ENCODE data around the gene WDR45. TPM values are rescaled to one million over a fixed set of nuclear protein-coding genes. Genes with fewer than 3 reads are reported as not detected.

Gene WDR45
- polyA plus RNA-seq, 1 donor from 2014 or later, result 26.5 TPM

DNA sequence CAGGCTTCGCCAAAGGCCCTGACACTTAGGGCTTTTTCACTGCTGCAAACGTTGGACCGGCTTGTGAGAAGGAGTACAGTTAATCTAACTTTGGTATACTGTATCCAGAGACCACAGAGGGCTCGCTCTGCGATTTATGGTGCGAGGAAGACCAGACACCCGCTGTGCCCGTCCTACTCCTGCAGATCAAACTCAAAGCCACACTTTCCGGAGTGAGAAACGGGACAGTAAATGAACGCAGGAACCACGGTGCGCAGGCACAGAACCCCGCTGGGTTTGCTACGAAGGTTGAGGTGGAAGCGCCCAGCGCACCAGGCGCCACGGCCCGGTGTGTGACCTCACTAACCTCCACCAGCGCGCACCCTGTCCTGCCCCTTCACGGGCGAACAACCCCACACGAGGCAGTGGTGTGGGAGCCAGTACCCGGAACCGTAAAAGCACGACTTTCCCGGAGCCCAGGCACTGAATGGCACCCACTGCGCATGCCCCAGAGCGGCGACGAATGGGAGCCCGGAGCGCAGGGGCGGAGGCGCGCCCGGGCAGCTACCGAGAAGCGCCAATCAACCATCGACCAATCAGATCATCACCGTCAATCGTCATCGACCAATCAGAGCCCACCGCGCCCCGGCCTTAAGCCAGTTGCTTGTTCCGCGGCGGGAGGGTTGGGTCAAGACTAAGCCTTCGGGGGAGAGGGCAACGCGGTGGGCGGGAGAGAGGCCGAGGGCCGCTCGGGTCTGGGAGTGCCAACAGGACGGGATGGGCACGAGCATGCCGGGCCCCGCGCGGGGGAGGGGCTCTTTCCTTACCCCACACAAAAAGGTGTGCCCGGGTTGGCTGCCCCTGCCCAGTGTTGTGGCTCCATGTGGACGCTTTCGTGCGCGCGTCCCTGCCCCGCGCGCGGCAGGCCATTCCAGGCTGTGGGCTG is 21.3 kb upstream of the WDR45 start:
- Histone ChIP-seq H2AFZ (ENCODE audit: low read depth, low read length) (no peak overlapping the region), H3K79me2 (replicated peaks; ENCODE audit: insufficient read depth, low read length) (no peaks in the 10 kb centered on the region), H3K36me3 (ENCODE audit: insufficient read depth, low read length) (no peaks in the 10 kb centered on the region), H3K27ac (ENCODE audit: low read length) (no peak overlapping the region), H3K9me2 (ENCODE audit: insufficient read depth, low read length) (no peaks in the 10 kb centered on the region), H3K27me3 (ENCODE audit: insufficient read depth, low read depth, low read length) (no peaks in the 10 kb centered on the region), H3F3A (ENCODE audit: insufficient read depth, low read length, poor library complexity, severe bottlenecking) (no peaks in the 10 kb centered on the region), H3K9me3 (ENCODE audit: low read length) (no peaks in the 10 kb centered on the region), H3K4me2 (ENCODE audit: low read length) (peak overlapping the region; percentile 68), H3K9ac (ENCODE audit: low read length) (peak overlapping the region; percentile 42), H3K4me3 (ENCODE audit: low read length) (peak overlapping the region; percentile 78), H4K20me1 (ENCODE audit: insufficient read depth) (no peaks in the 10 kb centered on the region)
- TF ChIP-seq RAD21 (conservative IDR thresholded peaks at IDR 0.05) (no peak), MXI1 (conservative IDR thresholded peaks at IDR 0.05; ENCODE audit: poor library complexity, severe bottlenecking) (peak; percentile 84), EP300 (conservative IDR thresholded peaks at IDR 0.05; ENCODE audit: poor library complexity, severe bottlenecking) (no peak)

DNA sequence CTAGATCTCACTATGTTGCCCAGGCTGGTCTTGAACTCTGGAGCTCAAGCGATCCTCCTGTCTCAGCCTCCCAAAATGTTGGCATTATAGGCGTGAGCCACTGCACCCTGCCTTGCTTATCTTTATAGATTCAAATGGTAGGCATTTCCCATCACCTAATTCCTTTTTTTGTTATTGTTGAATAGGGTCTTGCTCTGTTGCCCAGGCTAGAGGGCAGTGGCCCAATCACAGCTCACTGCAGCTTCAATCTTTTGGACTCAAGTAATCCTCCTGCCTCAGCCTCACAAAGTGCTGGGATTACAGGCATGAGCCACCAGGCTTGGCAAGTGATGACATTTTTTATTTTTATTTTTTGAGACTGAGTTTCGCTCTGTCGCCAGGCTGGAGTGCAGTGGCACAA is 16.7 kb upstream of the WDR45 start:
- H3K4me3 ChIP-seq (ENCODE audit: low read length), result no peak overlapping the region
- H3K9me2 ChIP-seq (ENCODE audit: insufficient read depth, low read length), result no peaks in the 10 kb centered on the region
- no peaks in the 10 kb centered on the region for H3F3A ChIP-seq (ENCODE audit: insufficient read depth, low read length, poor library complexity, severe bottlenecking)
- no peaks in the 10 kb centered on the region for H4K20me1 ChIP-seq (ENCODE audit: insufficient read depth)
- H3K36me3 ChIP-seq (ENCODE audit: insufficient read depth, low read length), result no peaks in the 10 kb centered on the region
- no peaks in the 10 kb centered on the region for H3K79me2 ChIP-seq (replicated peaks; ENCODE audit: insufficient read depth, low read length)
- H2AFZ ChIP-seq (ENCODE audit: low read depth, low read length), result no peak overlapping the region
- H3K27ac ChIP-seq (ENCODE audit: low read length), result no peak overlapping the region
- no peak overlapping the region for H3K9ac ChIP-seq (ENCODE audit: low read length)
- H3K9me3 ChIP-seq (ENCODE audit: low read length), result no peaks in the 10 kb centered on the region
- TF ChIP-seq EZH2 (IDR thresholded peaks at IDR 0.05; ENCODE audit: borderline replicate concordance, insufficient read depth, low read length, poor library complexity, severe bottlenecking) (no peak), SMC3 (conservative IDR thresholded peaks at IDR 0.05; ENCODE audit: poor library complexity) (no peak), TAF1 (IDR thresholded peaks at IDR 0.05; ENCODE audit: low read depth) (no peak)
- TF ChIP-seq, protein P1, sequence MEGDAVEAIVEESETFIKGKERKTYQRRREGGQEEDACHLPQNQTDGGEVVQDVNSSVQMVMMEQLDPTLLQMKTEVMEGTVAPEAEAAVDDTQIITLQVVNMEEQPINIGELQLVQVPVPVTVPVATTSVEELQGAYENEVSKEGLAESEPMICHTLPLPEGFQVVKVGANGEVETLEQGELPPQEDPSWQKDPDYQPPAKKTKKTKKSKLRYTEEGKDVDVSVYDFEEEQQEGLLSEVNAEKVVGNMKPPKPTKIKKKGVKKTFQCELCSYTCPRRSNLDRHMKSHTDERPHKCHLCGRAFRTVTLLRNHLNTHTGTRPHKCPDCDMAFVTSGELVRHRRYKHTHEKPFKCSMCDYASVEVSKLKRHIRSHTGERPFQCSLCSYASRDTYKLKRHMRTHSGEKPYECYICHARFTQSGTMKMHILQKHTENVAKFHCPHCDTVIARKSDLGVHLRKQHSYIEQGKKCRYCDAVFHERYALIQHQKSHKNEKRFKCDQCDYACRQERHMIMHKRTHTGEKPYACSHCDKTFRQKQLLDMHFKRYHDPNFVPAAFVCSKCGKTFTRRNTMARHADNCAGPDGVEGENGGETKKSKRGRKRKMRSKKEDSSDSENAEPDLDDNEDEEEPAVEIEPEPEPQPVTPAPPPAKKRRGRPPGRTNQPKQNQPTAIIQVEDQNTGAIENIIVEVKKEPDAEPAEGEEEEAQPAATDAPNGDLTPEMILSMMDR (IDR thresholded peaks at IDR 0.05; ENCODE audit: poor library complexity, severe bottlenecking), result no peak
- no peak overlapping the region for H3K4me2 ChIP-seq (ENCODE audit: low read length)
- H3K27me3 ChIP-seq (ENCODE audit: insufficient read depth, low read depth, low read length), result no peaks in the 10 kb centered on the region

DNA sequence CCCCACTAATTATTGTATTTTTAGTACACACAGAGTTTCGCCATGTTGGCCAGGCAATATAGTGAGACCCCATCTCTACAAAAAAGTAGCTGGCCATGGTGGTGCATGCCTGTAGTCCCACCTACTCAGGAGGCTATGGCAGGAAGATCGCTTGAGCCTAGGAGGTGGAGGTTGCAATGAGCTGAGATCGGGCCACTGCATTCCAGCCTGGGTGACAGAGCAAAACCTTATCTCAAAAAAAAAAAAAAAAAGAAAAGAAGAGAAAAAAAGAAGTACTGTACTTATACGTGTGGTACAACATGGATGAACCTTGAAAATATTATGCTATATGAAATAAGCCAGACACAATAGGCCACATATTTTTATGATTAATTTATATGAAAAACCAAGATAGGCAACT is 9.9 kb upstream of the WDR45 start:
- Histone ChIP-seq H3K9ac (ENCODE audit: low read length) (no peak overlapping the region), H3K4me2 (ENCODE audit: low read length) (no peak overlapping the region), H3K9me2 (ENCODE audit: insufficient read depth, low read length) (no peaks in the 10 kb centered on the region), H3K9me3 (ENCODE audit: low read length) (no peaks in the 10 kb centered on the region), H2AFZ (ENCODE audit: low read depth, low read length) (no peak overlapping the region), H3K79me2 (replicated peaks; ENCODE audit: insufficient read depth, low read length) (no peaks in the 10 kb centered on the region), H3K36me3 (ENCODE audit: insufficient read depth, low read length) (no peaks in the 10 kb centered on the region), H3K4me3 (ENCODE audit: low read length) (no peak overlapping the region), H4K20me1 (ENCODE audit: insufficient read depth) (no peaks in the 10 kb centered on the region), H3K27ac (ENCODE audit: low read length) (no peak overlapping the region), H3K27me3 (ENCODE audit: insufficient read depth, low read depth, low read length) (no peaks in the 10 kb centered on the region), H3F3A (ENCODE audit: insufficient read depth, low read length, poor library complexity, severe bottlenecking) (no peaks in the 10 kb centered on the region)
- TF ChIP-seq EP300 (conservative IDR thresholded peaks at IDR 0.05; ENCODE audit: poor library complexity, severe bottlenecking), result no peak
- TF ChIP-seq POLR2AphosphoS5 (IDR thresholded peaks at IDR 0.05), result no peak
- TF ChIP-seq, protein P2, sequence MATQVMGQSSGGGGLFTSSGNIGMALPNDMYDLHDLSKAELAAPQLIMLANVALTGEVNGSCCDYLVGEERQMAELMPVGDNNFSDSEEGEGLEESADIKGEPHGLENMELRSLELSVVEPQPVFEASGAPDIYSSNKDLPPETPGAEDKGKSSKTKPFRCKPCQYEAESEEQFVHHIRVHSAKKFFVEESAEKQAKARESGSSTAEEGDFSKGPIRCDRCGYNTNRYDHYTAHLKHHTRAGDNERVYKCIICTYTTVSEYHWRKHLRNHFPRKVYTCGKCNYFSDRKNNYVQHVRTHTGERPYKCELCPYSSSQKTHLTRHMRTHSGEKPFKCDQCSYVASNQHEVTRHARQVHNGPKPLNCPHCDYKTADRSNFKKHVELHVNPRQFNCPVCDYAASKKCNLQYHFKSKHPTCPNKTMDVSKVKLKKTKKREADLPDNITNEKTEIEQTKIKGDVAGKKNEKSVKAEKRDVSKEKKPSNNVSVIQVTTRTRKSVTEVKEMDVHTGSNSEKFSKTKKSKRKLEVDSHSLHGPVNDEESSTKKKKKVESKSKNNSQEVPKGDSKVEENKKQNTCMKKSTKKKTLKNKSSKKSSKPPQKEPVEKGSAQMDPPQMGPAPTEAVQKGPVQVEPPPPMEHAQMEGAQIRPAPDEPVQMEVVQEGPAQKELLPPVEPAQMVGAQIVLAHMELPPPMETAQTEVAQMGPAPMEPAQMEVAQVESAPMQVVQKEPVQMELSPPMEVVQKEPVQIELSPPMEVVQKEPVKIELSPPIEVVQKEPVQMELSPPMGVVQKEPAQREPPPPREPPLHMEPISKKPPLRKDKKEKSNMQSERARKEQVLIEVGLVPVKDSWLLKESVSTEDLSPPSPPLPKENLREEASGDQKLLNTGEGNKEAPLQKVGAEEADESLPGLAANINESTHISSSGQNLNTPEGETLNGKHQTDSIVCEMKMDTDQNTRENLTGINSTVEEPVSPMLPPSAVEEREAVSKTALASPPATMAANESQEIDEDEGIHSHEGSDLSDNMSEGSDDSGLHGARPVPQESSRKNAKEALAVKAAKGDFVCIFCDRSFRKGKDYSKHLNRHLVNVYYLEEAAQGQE (IDR thresholded peaks at IDR 0.05; ENCODE audit: borderline replicate concordance), result no peak
